ENCODE data around the gene COQ8B.
"Not testable (repeated sequence)": the region's sequence is repeated elsewhere in the genome, so short reads cannot be mapped to it uniquely, and the experiment has no call there.

The COQ8B gene

DNA sequence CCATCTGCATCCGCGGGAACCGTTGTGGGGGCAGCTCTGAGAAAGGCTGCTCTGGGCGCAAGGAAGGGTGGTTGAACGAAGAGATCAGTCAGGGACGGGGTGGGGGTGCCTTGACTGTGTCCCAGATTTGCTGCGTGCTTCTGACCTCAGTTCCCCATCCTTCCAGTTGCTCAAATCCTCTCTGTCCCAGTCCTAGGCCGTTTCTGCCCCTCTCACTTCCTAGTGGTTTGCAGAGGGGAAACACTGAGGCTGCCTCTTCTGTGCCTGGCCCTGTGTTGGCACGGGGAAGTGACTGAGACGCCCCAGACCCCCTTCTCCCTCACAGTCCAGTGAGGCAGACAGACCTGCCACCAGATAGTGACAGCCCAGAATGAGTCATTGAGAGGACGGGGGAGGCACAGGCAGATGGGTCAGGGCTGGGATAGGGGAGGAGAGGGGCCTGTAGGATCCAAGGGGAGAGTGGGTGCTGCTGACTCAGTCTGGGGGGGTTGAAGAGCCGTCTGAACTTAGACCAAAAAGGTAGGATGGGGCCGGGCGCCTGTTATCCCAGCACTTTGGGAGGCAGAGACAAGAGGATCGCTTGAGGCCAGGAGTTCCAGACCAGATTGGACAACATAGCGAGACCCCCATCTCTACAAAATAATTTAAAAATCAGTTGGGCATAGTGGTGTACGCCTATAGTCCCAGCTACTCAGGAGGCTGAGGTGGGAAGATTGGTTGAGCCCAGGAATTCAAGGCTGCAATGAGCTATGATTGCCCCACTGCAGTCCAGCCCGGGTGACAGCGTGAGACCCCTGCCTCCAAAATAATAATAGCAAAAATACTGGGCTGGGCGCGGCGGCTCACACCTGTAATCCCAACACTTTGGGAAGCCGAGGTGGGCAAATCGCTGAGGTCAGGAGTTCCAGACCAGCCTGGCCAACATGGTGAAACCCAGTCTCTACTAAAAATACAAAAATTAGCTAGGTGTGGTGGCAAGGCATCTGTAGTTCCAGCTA, 52.7 kb downstream of the COQ8B start:
- peak; percentile 33 for DNase-seq

DNA sequence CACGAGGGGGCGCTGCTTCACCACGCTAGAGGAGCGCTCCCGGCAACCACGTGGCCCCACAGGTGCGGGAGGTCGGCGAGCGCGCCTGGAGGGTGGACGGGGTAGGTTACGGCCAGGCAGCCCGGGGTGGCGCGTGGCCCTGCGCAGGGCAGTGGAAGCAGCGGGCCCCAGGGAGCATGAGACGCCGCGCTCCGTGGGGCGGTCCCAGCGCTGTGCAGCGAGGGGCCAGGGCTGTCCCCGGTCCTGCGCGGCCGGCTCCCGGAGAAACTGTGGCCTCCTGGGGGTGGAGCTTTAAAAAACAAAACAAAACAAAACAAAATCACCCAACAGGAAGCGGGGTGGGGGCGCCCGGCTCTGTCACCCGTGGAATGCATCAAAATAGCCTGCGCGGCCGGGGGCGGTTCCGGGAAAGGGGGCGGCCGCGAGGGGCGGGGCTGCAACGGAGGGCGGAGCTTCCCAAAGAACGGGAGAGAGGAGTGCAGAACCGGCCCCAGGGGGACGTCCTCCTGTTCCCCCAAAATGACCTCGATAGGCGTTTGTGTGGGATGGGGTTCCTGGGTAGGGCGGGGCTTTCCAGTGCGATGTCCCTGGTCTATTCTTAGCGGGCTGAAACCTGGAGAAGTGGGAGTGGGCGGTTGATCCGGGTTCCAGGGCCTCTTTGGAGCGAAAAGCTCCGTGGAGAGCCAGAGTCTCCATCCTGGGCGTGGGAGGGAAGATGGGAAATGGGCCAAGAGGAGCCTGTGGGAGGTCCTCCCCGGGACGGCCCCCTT, 53.6 kb downstream of the COQ8B start:
- peak; percentile 91 for DNase-seq

DNA sequence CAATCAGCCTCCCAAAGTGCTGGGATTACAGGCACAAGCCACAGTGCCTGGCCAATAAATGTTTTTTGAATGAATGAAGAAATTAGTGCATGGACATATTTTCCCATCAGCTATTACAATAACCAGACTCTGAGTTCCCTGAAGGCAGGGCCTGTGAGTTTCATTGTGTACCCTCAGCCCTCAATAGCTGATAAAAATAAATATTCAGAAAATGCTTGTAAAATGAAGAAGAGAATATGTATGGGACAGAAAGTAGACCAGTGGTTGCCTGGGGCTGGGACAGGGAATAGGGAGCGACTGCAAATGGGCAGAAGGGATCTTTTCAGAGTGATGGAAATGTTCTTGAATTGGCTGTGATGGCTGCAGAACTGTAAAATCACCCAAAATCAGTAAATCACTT, 55.1 kb downstream of the COQ8B start:
- no peak for DNase-seq

DNA sequence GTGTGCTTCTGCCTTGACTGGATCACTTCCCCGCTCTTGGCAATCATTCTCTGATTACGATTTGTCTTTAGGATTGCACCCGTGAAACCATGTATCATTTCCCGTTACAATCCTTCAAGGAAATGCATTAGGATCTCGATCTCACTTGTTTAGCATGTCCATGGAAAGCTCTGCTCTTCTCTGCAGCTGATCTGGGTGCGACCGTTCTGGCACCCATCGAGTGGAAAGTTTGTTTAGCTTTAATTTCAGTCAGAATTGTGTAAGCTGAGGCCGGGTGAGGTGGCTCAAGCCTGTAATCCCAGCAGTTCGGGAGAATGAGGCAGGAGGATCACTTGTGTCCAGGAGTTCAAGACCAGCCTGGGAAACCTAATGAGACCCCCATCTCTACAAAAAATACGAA, 57.1 kb downstream of the COQ8B start:
- no peak for DNase-seq

DNA sequence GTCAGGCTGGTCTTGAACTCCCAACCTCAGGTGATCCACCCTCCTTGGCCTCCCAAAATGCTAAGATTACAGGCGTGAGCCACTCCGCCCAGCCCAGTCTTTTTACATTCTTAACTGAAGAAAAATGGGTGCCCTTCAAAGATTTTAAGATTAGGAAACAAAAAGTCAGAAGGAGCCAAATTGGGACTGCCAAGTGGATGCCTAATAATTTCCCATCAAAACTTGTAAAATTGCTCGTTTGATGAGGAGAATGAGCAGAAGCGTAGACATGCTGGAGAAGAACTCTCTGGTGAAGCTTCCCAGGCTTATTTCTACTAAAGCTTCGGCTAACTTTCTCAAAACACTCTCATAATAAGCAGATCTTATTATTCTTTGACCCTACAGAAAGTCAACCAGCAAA, 57.6 kb downstream of the COQ8B start:
- no peak for DNase-seq

DNA sequence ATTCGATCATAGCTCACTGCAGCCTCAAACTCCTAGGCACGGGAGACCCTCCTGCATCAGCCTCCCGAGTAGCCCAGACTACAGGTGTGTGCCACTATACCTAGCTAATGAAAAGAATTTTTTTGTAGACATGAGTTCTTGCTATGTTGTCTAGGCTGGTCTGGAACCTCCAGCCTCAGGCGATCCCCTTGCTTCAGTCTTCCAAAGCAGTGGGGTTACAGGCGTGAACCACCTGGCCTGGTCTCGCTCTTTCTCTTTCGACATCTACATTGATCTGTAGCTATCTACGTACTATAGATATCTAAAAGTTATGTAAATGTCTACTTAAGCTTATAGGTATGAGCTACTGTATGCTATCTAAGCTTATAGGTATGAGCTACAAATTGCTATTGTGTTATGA, 58.7 kb downstream of the COQ8B start:
- no peak for DNase-seq

DNA sequence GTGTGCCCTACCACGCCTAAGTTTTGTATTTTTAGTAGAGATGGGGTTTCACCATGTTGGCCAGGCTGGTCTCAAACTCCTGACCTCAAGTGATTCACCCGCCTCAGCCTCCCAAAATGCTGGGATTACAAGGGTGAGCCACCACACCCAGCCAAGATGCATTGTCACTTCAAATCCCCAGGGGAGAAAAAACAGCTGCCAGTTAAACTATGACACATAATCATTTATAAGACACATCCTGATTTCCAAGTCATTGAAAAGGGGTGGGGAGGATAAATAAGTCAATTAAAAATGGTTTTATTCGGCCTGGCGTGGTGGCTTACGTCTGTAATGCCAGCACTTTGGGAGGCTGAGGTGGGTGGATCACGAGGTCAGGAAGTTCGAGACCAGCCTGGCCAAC, 61.0 kb downstream of the COQ8B start:
- not testable (repeated sequence) for DNase-seq

DNA sequence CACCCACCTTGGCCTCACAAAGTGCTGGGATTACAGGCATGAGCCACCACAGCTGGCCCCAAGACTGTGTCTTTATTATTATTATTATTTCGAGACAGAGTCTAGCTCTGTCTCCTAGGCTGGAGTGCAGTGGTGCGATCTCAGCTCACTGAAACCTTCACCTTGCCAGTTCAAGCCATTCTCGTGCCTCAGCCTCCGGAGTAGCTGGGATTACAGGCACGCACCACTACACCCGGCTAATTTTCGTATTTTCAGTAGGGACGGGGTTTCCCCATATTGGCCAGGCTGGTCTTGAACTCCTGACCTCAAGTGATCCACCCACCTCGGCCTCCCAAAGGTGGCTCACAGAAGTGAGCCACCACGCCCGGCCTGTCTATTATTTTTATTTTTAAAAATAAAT, 64.4 kb downstream of the COQ8B start:
- not testable (repeated sequence) for DNase-seq

DNA sequence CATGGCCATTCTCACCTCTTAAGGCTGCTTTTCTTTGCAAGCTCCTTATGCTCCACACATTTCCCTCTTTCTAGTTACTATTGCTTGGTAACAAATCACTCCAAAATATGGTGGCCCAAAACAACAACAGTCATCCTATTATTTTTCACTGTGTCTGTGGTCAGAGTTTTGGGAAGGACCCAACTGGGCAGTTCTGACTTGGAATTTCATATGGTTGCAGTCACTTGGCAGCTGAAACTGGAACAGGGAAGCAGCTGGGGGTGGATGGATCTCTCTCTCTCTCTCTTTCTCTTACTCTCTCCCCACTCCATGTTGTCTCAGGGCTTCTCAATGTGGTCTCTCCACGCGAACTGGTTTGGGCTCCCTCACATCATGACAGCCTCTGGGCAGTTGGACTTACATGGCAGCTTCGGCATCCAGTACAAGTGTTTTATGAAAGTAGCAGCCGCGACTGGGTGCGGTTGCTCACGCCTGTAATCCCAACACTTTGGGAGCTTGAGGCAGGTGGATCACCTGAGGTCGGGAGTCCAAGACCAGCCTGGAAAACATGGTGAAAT, 65.9 kb downstream of the COQ8B start:
- no peak for DNase-seq

DNA sequence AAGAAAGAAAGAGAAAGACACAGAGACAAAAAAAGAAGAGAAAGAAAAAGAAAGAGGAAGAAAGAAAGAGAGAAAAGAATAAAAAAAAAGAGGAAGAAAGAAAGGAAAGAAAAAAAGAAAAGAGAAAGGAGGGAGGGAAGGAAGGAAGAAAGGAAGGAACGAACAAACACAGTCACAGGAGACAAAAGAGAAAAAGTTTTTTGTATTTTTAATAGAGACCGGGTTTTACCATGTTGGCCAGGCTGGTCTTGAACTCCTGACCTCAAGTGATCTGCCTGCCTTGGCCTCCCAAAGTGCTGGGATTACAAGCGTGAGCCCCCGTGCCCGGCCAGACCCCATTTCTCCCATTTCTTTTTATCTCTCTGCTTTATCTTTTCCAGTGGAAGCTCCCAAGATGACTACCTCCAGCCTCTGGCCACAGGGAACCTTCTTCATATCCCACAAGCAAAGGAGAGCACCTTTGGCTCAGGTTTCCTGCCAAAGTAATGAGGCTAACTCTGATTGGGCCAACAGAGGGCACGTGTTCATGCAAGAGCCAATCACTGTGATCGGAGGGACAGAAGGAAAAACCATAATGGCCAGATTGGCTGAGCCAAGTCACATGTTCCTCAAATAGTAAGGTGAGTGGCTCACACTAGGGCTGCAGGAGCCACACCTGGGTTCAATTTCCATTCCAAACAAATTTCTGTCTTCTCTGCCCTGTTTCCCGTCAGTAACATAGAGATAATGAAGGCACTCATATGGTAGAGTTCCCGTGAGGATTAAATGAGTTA, 66.6 kb downstream of the COQ8B start:
- DNase-seq: peak; percentile 22

DNA sequence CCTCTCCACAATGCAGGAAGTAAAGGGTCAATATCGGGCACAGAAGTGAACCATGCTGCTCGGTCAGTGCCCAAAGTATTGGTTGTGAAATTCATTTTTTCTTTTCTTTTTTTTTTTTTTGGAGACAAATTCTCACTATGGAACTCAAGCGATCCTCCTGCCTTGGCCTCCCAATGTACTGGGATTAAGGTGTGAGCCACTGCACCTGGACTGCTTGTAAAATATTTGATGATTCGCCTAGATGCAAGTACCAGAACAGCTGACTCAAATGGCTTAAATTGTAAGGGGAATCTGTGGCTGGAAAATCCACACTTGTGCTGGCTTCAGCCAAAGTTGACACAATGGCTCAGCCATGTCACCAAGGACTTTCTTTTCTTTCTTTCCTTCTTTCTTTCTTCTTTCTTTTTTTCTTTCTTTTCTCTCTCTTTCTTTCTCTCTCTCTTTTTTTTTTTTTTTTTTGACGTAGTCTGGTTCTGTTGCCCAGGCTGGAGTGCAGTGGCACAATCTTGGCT, 69.9 kb downstream of the COQ8B start:
- no peak for DNase-seq

DNA sequence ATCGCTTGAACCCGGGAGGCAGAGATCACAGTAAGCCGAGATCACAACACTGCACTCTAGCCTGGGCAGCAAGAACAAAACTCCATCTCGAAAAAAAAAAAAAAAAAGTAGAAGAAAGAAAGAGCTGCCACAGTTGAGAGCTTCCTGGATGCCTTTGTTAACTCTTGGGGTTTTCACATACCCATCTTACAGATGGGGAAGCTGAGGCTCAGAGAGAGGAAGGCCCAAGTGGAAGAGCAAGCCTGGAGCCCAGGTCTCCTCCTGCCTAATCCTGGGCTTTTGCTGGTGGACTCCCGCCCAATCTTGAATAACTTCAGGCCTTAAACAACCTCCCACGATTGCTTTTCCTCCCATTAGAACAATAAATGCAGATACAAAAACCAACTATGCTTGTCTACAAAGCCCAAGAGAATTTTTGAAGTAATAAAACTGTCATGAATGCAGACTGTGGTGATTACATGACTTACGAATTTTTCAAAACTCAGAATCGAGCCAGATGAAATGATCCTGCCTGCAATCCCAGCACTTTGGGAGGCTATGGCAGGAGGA, 73.9 kb downstream of the COQ8B start:
- no peak for DNase-seq

DNA sequence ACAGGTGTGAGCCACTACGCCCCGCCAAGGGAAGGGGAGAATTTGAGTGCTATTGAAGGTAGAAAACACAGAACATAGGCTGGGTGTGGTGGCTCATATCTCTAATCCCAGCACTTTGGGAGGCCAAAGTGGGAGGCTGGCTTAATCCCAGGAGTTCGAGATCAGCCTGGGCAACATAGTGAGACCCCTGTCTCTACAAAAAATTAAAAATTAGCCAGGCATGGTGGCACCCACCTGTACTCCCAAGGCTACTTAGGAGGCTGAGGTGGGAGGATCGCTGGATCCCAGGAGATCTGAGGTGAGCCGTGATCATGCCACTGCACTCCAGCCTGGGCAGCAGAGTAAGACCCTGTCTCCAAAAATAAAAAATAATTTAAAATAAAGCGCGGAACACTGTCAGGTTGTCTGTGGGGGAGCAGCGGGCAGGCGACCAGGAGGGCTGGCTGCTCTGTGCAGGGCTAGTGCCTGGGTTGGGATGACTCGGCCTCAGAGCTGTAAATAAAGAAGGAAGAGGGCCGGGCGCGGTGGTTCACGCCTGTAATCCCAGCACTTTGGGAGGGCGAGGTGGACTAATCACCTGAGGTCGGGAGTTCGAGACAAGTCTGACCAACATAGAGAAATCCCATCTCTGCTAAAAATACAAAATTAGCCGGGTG, 74.5 kb downstream of the COQ8B start:
- DNase-seq: no peak
